Activated naive CD4-positive, alpha-beta T cell treated with anti-CD3 and anti-CD28 coated beads for 36 hours (primary cell): ENCODE data around the gene TMEM184A. TPM values are rescaled to one million over a fixed set of nuclear protein-coding genes. Genes with fewer than 3 reads are reported as not detected.

Experiments
- CTCF ChIA-PET: fragments of 350-600 bp; sonication (Branson Sonifier 250); formaldehyde crosslinking; loops from one replicate; lab custom pipeline; 2021; ENCODE audit warnings: antibody characterized with exemption; lab: Charles Lee
- DNase-seq: peaks from one replicate; pipeline ENCODE4 v3.0.0-alpha.2; 2020
- H3K27ac Mint-ChIP-seq: one replicate; pipeline ENCODE4 v1.8.0; 2021; ENCODE audit warnings: mild to moderate bottlenecking, mixed read lengths
- H3K27me3 Mint-ChIP-seq: one replicate; pipeline ENCODE4 v1.8.0; 2021; ENCODE audit warnings: low read depth, mixed read lengths
- H3K36me3 Mint-ChIP-seq: one replicate; pipeline ENCODE4 v1.8.0; 2021; ENCODE audit warnings: low read depth, mixed read lengths
- H3K4me1 Mint-ChIP-seq: one replicate; pipeline ENCODE4 v1.8.0; 2021; ENCODE audit warnings: low read depth, mixed read lengths
- H3K4me3 Mint-ChIP-seq: one replicate; pipeline ENCODE4 v1.8.0; 2021; ENCODE audit warnings: mild to moderate bottlenecking, moderate library complexity, mixed read lengths
- H3K9me3 Mint-ChIP-seq: one replicate; pipeline ENCODE4 v1.8.0; 2021; ENCODE audit warnings: mixed read lengths
- intact Hi-C: fragments of 100-400 bp; cut with micrococcal nuclease; formaldehyde crosslinking; loops from one replicate; pipeline ENCODE4 v1.15.1; 2023
- total RNA-seq, 2 experiments: library from RNA; stranded (reverse); gene quantifications; one replicate each; pipeline ENCODE4 v1.2.3, GENCODE V29; 2021

The TMEM184A gene
- total RNA-seq, 2 experiments from 2014 or later = 0.36 TPM; not detected in 1

- no peak overlapping the region for H3K27ac Mint-ChIP-seq
- no peak for DNase-seq
- CTCF ChIA-PET = no interaction called here
- no peaks in the 10 kb centered on the region for H3K9me3 Mint-ChIP-seq
- H3K27me3 Mint-ChIP-seq = no peaks in the 10 kb centered on the region
- H3K4me1 Mint-ChIP-seq = no peaks in the 10 kb centered on the region
- no peak overlapping the region for H3K4me3 Mint-ChIP-seq
- H3K36me3 Mint-ChIP-seq = no peaks in the 10 kb centered on the region
- intact Hi-C loops = no loop called here
Measured at GRCh38 chr7:1544896-1545416, 11.0 kb downstream of the TMEM184A start.

- Mint-ChIP-seq H3K9me3 (no peaks in the 10 kb centered on the region), H3K4me3 (no peak overlapping the region), H3K36me3 (no peaks in the 10 kb centered on the region), H3K27ac (no peak overlapping the region), H3K4me1 (no peaks in the 10 kb centered on the region), H3K27me3 (no peaks in the 10 kb centered on the region)
- DNase-seq = no peak
- CTCF ChIA-PET = interaction anchor here (0.9 kb wide), 1 partner anchor 38 kb away, joined by 3 read pairs; no protein-coding TSS in a partner anchor
- intact Hi-C loops = no loop called here
Measured at GRCh38 chr7:1544178-1544895, 11.7 kb downstream of the TMEM184A start.

GRCh38 chr7:1543826-1544177 lies 12.2 kb downstream of the TMEM184A start:
- H3K4me1 Mint-ChIP-seq = no peaks in the 10 kb centered on the region
- DNase-seq = no peak
- H3K27me3 Mint-ChIP-seq = no peaks in the 10 kb centered on the region
- no peak overlapping the region for H3K4me3 Mint-ChIP-seq
- intact Hi-C loops = no loop called here
- CTCF ChIA-PET = interaction anchor here (0.6 to 0.9 kb wide), 2 partner anchors 37 to 74 kb away, joined by 3 read pairs; no protein-coding TSS in a partner anchor
- no peak overlapping the region for H3K27ac Mint-ChIP-seq
- no peaks in the 10 kb centered on the region for H3K9me3 Mint-ChIP-seq
- no peaks in the 10 kb centered on the region for H3K36me3 Mint-ChIP-seq

- Mint-ChIP-seq H3K9me3 (no peaks in the 10 kb centered on the region), H3K27me3 (no peaks in the 10 kb centered on the region), H3K36me3 (no peaks in the 10 kb centered on the region), H3K4me3 (no peak overlapping the region), H3K27ac (no peak overlapping the region), H3K4me1 (no peaks in the 10 kb centered on the region)
- CTCF ChIA-PET = interaction anchor here (0.6 kb wide), 1 partner anchor 75 kb away, joined by 3 read pairs; no protein-coding TSS in a partner anchor
- intact Hi-C loops = no loop called here
- DNase-seq = no peak
Measured at GRCh38 chr7:1542841-1543747, 12.9 kb downstream of the TMEM184A start.

GRCh38 chr7:1542329-1542728 lies 13.7 kb downstream of the TMEM184A start:
- Mint-ChIP-seq H3K36me3 (no peaks in the 10 kb centered on the region), H3K4me3 (no peak overlapping the region), H3K4me1 (no peaks in the 10 kb centered on the region), H3K9me3 (no peaks in the 10 kb centered on the region), H3K27ac (no peak overlapping the region), H3K27me3 (no peaks in the 10 kb centered on the region)
- no peak for DNase-seq
- CTCF ChIA-PET = no interaction called here
- intact Hi-C loops = no loop called here

DNA sequence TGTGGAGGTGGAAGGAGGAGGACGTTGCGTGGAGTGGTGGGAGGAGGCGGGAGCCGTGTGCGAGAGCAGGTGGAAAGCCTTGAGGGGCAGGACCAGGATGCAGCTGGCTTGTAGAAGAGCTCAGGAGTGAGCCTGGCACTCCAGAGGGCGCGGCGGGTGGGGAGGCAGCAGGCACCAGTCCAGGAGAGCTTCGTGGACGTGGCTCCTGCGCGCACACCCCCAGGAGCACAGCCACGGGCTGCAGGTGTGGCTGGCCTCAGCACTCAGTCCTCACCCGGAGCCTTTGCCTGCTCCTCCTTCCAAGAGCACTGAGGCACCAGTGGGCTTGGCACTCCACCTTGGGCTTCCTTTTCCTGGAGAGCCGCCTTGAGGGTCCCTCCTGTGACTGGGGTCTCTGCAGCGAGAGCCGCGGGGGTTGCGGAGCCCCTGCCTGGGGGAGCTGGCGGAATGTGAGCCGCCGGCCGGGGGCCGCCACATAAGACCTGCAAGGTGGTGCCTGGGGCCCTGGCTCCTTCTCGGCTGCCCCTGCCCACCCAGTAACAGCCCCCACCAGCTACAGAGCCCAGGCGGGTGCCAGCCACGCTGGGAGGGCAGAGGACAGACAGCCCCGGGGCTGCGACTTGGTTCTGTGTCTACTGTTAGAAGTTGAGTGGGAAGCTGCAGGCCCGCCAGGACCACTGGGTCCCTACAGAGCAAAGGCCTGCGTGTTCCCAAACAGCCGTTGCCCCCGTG lies 14.4 kb downstream of the TMEM184A start:
- no peak for DNase-seq
- no peaks in the 10 kb centered on the region for H3K36me3 Mint-ChIP-seq
- no peaks in the 10 kb centered on the region for H3K4me1 Mint-ChIP-seq
- CTCF ChIA-PET = no interaction called here
- intact Hi-C loops = no loop called here
- H3K27me3 Mint-ChIP-seq = no peaks in the 10 kb centered on the region
- no peaks in the 10 kb centered on the region for H3K9me3 Mint-ChIP-seq
- no peak overlapping the region for H3K4me3 Mint-ChIP-seq
- H3K27ac Mint-ChIP-seq = no peak overlapping the region

GRCh38 chr7:1540776-1541271 lies 15.2 kb downstream of the TMEM184A start:
- Mint-ChIP-seq H3K36me3 (peaks cover 2% of the 10 kb centered on the region), H3K27ac (no peak overlapping the region), H3K4me1 (no peaks in the 10 kb centered on the region), H3K4me3 (no peak overlapping the region), H3K27me3 (no peaks in the 10 kb centered on the region), H3K9me3 (no peaks in the 10 kb centered on the region)
- DNase-seq = no peak
- intact Hi-C loops = no loop called here
- CTCF ChIA-PET = no interaction called here

DNA sequence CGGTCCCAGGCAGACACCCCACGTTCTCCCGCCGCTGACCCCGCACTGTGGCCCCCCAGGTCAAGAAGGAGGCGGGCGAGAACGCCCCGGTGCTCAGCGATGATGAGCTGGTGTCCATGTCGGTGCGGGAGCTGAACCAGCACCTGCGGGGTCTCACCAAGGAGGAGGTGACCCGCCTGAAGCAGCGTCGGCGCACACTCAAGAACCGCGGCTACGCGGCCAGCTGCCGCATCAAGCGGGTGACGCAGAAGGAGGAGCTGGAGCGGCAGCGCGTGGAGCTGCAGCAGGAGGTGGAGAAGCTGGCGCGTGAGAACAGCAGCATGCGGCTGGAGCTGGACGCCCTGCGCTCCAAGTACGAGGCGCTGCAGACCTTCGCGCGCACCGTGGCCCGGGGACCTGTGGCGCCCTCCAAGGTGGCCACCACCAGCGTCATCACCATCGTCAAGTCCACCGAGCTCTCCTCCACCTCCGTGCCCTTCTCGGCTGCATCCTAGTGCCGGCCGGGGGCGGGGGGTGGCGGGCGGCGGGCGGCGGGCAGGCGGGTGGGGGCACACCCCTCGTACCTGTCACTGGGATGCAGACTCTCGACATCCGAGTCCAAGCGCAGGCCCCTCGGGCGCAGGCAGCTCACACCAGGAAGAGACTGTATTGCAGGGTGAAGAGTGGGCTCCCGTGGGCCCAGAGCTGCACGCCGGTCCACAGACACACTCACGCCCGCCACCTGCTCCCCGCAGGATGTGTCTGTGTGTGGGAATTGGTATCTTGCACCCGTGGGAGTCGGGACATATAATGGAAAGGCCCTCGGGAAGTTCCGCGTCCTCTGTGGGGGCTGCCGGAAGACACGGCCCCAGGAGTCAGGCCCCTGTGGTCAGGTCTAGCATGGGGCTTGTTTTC lies 15.9 kb downstream of the TMEM184A start:
- no peak for DNase-seq
- H3K36me3 Mint-ChIP-seq = peaks cover 2% of the 10 kb centered on the region
- no peaks in the 10 kb centered on the region for H3K4me1 Mint-ChIP-seq
- CTCF ChIA-PET = no interaction called here
- H3K27ac Mint-ChIP-seq = no peak overlapping the region
- no peak overlapping the region for H3K4me3 Mint-ChIP-seq
- H3K9me3 Mint-ChIP-seq = no peaks in the 10 kb centered on the region
- no peaks in the 10 kb centered on the region for H3K27me3 Mint-ChIP-seq
- intact Hi-C loops = no loop called here

- no peak overlapping the region for H3K4me3 Mint-ChIP-seq
- H3K9me3 Mint-ChIP-seq = no peaks in the 10 kb centered on the region
- CTCF ChIA-PET = no interaction called here
- H3K36me3 Mint-ChIP-seq = peaks cover 2% of the 10 kb centered on the region
- no peak overlapping the region for H3K27ac Mint-ChIP-seq
- H3K4me1 Mint-ChIP-seq = no peaks in the 10 kb centered on the region
- DNase-seq = no peak
- intact Hi-C loops = no loop called here
- H3K27me3 Mint-ChIP-seq = no peaks in the 10 kb centered on the region
Measured at GRCh38 chr7:1539181-1539881, 16.7 kb downstream of the TMEM184A start.

DNA sequence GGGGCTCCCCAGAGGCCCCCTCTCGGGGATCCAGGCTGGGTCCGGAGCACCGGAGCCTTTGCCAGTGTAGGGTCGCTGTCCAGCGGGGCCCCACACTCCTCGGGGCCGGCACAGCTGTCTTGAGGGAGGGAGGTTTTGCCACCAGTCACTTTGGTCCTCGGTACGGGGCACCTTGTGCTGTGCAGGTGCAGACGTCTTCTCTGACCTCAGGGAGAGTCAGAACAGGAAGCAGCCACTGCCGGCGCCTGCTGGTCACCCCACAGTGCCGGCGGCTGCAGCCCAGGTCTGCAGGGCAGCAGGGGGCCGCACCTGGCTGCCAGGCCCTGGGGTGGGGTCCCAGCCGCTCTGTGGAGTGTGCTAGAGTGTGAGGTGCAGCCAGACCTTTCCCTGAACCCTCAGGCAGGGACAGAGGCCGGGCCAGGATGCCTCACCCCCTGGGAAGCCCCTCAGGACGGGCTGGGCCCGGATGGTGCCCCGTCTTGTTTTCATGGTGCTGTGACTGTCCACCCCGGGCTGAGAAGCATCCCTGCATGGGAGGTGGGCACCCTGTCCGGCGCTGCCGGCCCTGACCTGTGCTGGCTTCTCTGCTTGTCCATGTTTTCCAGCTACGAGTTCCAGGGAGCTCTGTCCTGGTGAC lies 17.3 kb downstream of the TMEM184A start:
- no peaks in the 10 kb centered on the region for H3K27me3 Mint-ChIP-seq
- CTCF ChIA-PET = no interaction called here
- intact Hi-C loops = no loop called here
- no peak overlapping the region for H3K27ac Mint-ChIP-seq
- DNase-seq = no peak
- no peak overlapping the region for H3K4me3 Mint-ChIP-seq
- H3K4me1 Mint-ChIP-seq = peaks cover 3% of the 10 kb centered on the region
- H3K36me3 Mint-ChIP-seq = peaks cover 2% of the 10 kb centered on the region
- H3K9me3 Mint-ChIP-seq = no peaks in the 10 kb centered on the region
